Vagina (tissue), 2 donors: ENCODE measurements around the gene ACTL8. TPM values are rescaled to one million over a fixed set of nuclear protein-coding genes. Genes with fewer than 3 reads are reported as not detected.

ENCODE experiments used
- DNase-seq, 2 donors: peaks; one replicate each; pipeline ENCODE4 v3.0.0-alpha.2; 2017; ENCODE audit errors: extremely low spot score in 2 of 2
- H3K27ac ChIP-seq: fragments of 200-600 bp; sonication (generic); one replicate; pipeline ENCODE4 v1.5.1; 2019
- H3K27me3 ChIP-seq: fragments of 200-600 bp; sonication (generic); one replicate; pipeline ENCODE4 v1.5.1; 2019
- H3K36me3 ChIP-seq, 2 donors: fragments of 200-600 bp; sonication (generic); one replicate each; pipeline ENCODE4 v1.5.1; 2017 to 2019
- H3K4me1 ChIP-seq: fragments of 200-600 bp; sonication (generic); one replicate; pipeline ENCODE4 v1.5.1; 2019
- H3K4me3 ChIP-seq, 2 donors: fragments of 200-600 bp; sonication (generic); 1 replicate in 1 of 2; 2 replicates in 1 of 2; pipeline ENCODE4 v1.5.1; 2016 to 2019
- H3K9me3 ChIP-seq: fragments of 200-600 bp; sonication (generic); one replicate; pipeline ENCODE4 v1.5.1; 2019
- CTCF ChIP-seq, 3 experiments: fragments of 450-650 bp in 2 of 3; fragments of 200-600 bp in 1 of 3; sonication (generic) in 1 of 3; IDR thresholded peaks; one replicate each; pipeline ENCODE4 v1.5.1; 2017 to 2019; ENCODE audit warnings: antibody characterized with exemption in 3 of 3, mild to moderate bottlenecking in 2 of 3, moderate library complexity in 2 of 3
- POLR2A ChIP-seq, 2 donors: fragments of 450-650 bp; IDR thresholded peaks; one replicate each; pipeline ENCODE4 v1.6.1; 2017; ENCODE audit warnings: antibody characterized with exemption in 2 of 2, mild to moderate bottlenecking in 2 of 2, moderate library complexity in 2 of 2
- POLR2AphosphoS5 ChIP-seq, 2 donors: sonication (generic); formaldehyde crosslinking; IDR thresholded peaks; one replicate each; pipeline ENCODE4 v1.9.0; 2017; ENCODE audit warnings: antibody characterized with exemption in 2 of 2, mild to moderate bottlenecking in 2 of 2, low read depth in 1 of 2; ENCODE audit not compliant: insufficient read depth in 1 of 2
- intact Hi-C: fragments of 100-400 bp; cut with DNase I; formaldehyde crosslinking; loops from one replicate; pipeline ENCODE4 v1.15.1; 2023
- total RNA-seq: library from RNA; depleted of rRNA; stranded (reverse); fragments of >200 nt; gene quantifications from one replicate; pipeline ENCODE4 v1.2.3, GENCODE V29; 2016

The ACTL8 gene
- total RNA-seq, 1 donor from 2014 or later, result not detected

GRCh38 chr1:17711941-17712340 lies 43.2 kb upstream of the ACTL8 start:
- DNase-seq, result no peak
- no peaks in the 10 kb centered on the region for H3K27me3 ChIP-seq
- intact Hi-C loops, result no loop called here
- H3K27ac ChIP-seq, result no peak overlapping the region
- no peaks in the 10 kb centered on the region for H3K4me1 ChIP-seq
- H3K36me3 ChIP-seq, result no peaks in the 10 kb centered on the region
- TF ChIP-seq CTCF (IDR thresholded peaks at IDR 0.05) (no peak), POLR2AphosphoS5 (IDR thresholded peaks at IDR 0.05; ENCODE audit: insufficient read depth in 1 of 2, low read depth in 1 of 2) (no peak), POLR2A (IDR thresholded peaks at IDR 0.05) (no peak)
- H3K9me3 ChIP-seq, result no peaks in the 10 kb centered on the region
- H3K4me3 ChIP-seq, result no peak overlapping the region

GRCh38 chr1:17713993-17714392 lies 41.1 kb upstream of the ACTL8 start:
- Histone ChIP-seq H3K9me3 (no peaks in the 10 kb centered on the region), H3K4me3 (no peak overlapping the region), H3K27me3 (no peaks in the 10 kb centered on the region), H3K4me1 (no peaks in the 10 kb centered on the region), H3K27ac (no peak overlapping the region), H3K36me3 (no peaks in the 10 kb centered on the region)
- no peak for DNase-seq
- intact Hi-C loops, result no loop called here
- no peak for TF ChIP-seq POLR2AphosphoS5 (IDR thresholded peaks at IDR 0.05; ENCODE audit: insufficient read depth in 1 of 2, low read depth in 1 of 2)
- TF ChIP-seq POLR2A (IDR thresholded peaks at IDR 0.05), result no peak
- TF ChIP-seq CTCF (IDR thresholded peaks at IDR 0.05), result no peak

- no peaks in the 10 kb centered on the region for H3K9me3 ChIP-seq
- no peak for DNase-seq
- no peaks in the 10 kb centered on the region for H3K4me1 ChIP-seq
- TF ChIP-seq POLR2A (IDR thresholded peaks at IDR 0.05) (no peak), POLR2AphosphoS5 (IDR thresholded peaks at IDR 0.05; ENCODE audit: insufficient read depth in 1 of 2, low read depth in 1 of 2) (no peak), CTCF (IDR thresholded peaks at IDR 0.05) (no peak)
- H3K36me3 ChIP-seq, result no peaks in the 10 kb centered on the region
- no peaks in the 10 kb centered on the region for H3K27me3 ChIP-seq
- no peak overlapping the region for H3K27ac ChIP-seq
- intact Hi-C loops, result no loop called here
- H3K4me3 ChIP-seq, result no peak overlapping the region
Observed at GRCh38 chr1:17717594-17718535, 37.3 kb upstream of the ACTL8 start.

- H3K27me3 ChIP-seq, result no peaks in the 10 kb centered on the region
Observed at GRCh38 chr1:17719874-17720273, 35.3 kb upstream of the ACTL8 start.

More at GRCh38 chr1:17719874-17720273, 35.3 kb upstream of the ACTL8 start:
- no peak overlapping the region for H3K27ac ChIP-seq
- no peak overlapping the region for H3K4me3 ChIP-seq
- no peaks in the 10 kb centered on the region for H3K9me3 ChIP-seq
- no peaks in the 10 kb centered on the region for H3K36me3 ChIP-seq
- intact Hi-C loops, result no loop called here
- TF ChIP-seq POLR2A (IDR thresholded peaks at IDR 0.05) (no peak), POLR2AphosphoS5 (IDR thresholded peaks at IDR 0.05; ENCODE audit: insufficient read depth in 1 of 2, low read depth in 1 of 2) (no peak), CTCF (IDR thresholded peaks at IDR 0.05) (no peak)
- H3K4me1 ChIP-seq, result no peaks in the 10 kb centered on the region
- no peak for DNase-seq
